Testis (tissue), 3 donors: ENCODE results near the gene TNFRSF4. TPM values are rescaled to one million over a fixed set of nuclear protein-coding genes. Genes with fewer than 3 reads are reported as not detected.
"Not testable (repeated sequence)": the region's sequence is repeated elsewhere in the genome, so short reads cannot be mapped to it uniquely, and the experiment has no call there.

Experiments
- DNase-seq: peaks from one replicate; pipeline ENCODE4 v3.0.0-alpha.2; 2019
- H3K27ac ChIP-seq, 2 donors: fragments of 200-600 bp; sonication (generic); one replicate each; pipeline ENCODE4 v1.5.1; 2019
- H3K27me3 ChIP-seq: fragments of 200-600 bp; sonication (generic); one replicate; pipeline ENCODE4 v1.5.1; 2019
- H3K36me3 ChIP-seq: fragments of 200-600 bp; sonication (generic); one replicate; pipeline ENCODE4 v1.5.1; 2017; ENCODE audit warnings: low read depth; ENCODE audit errors: missing control alignments
- H3K4me1 ChIP-seq: fragments of 200-600 bp; sonication (generic); one replicate; pipeline ENCODE4 v1.5.1; 2019
- H3K4me3 ChIP-seq, 2 donors: fragments of 200-600 bp; sonication (generic); one replicate each; pipeline ENCODE4 v1.5.1; 2017 to 2019
- H3K9me3 ChIP-seq: fragments of 200-600 bp; sonication (generic); one replicate; pipeline ENCODE4 v1.5.1; 2017
- CTCF ChIP-seq, 3 experiments: fragments of 450-650 bp in 2 of 3; fragments of 200-600 bp in 1 of 3; sonication (generic) in 1 of 3; IDR thresholded peaks; one replicate each; pipeline ENCODE4 v1.5.1; 2016 to 2019; ENCODE audit warnings: antibody characterized with exemption in 3 of 3, mild to moderate bottlenecking in 2 of 3, moderate library complexity in 1 of 3
- POLR2A ChIP-seq: fragments of 450-650 bp; IDR thresholded peaks from one replicate; pipeline ENCODE4 v1.6.1; 2017; ENCODE audit warnings: antibody characterized with exemption, mild to moderate bottlenecking, moderate library complexity
- WGBS, 2 donors: methylation state at CpG; one replicate each; pipeline ENCODE4 v1.1.5; 2018; 5-methylcytosine and 5-hydroxymethylcytosine counted together
- intact Hi-C: fragments of 100-400 bp; cut with DNase I; formaldehyde crosslinking; loops from one replicate; pipeline ENCODE4 v1.15.1; 2023; ENCODE audit warnings: low total_unique reads
- polyA plus RNA-seq: library from polyadenylated mRNA; stranded (reverse); fragments of 350-450 nt; fragmentation: Illumina TruSeq; extraction: RNeasy Lipid Tissue Mini Kit (QIAGEN cat#74804); gene quantifications from one replicate; pipeline ENCODE4 v1.2.3, GENCODE V29; 2014; ENCODE audit warnings: low read depth, low replicate concordance; ENCODE audit not compliant: insufficient read depth
- total RNA-seq, 2 donors: library from RNA; depleted of rRNA; stranded (reverse); fragments of >200 nt; gene quantifications; one replicate each; pipeline ENCODE4 v1.2.3, GENCODE V29; 2016

Gene TNFRSF4
- total and polyA plus RNA-seq, 3 donors from 2014 or later = 0.80 to 1.4 (median 0.87) TPM

DNA sequence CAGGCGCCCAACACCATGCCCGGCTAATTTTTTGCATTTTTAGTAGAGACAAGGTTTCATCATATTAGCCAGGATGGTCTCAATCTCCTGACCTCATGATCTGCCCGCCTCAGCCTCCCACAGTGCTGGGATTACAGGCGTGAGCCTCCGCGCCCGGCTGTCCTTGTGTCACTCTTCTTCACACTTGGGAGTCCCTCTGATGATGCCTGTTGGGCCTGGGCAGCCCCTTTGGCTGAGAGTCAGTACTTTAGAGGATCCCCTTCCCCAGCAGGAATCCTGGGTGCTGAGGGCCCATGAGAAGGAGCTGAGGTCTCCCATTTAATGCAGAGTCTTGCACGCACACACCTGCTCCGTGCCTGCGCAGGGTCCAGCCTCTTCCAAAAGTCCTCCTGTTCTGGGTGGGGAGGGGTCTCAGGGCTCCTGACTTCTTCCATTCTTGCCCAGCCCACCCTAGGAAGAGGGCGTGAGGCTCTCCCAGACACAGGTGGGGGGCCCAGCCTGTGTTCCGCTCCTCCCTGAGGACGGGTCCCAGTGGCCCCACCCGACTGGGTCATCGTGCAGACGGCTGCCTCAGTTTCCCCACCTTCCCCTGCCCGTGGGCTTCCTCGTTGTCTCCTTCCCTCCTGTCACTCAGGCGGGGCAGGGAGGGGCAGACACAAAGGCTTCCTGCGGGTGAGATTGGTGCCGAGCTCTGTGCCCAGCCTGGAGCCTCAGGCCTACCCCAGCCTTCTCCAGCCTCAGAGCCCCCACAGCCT is 36.3 kb downstream of the TNFRSF4 start:
- no peaks in the 10 kb centered on the region for H3K27me3 ChIP-seq
- no peak for TF ChIP-seq CTCF (IDR thresholded peaks at IDR 0.05)

DNA sequence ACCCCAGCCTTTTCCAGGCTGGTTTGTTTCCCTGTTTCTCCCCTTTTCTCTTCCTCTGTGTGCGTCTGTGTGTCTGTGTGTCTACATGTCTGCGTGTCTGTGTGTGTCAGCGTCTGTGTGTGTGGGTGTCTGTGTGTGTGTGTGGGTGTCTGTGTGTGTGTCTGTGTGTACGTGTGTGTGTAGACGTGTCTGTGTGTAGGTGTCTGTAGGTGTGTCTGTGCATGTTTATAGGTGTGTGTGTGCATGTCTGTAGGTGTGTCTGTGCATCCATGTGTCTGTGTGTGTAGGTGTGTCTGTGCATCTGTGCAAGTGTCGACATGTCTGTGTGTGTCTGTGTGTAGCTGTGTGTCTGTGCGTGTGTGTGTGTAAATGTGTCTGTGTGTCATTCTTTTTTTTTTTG is 37.0 kb downstream of the TNFRSF4 start:
- Histone ChIP-seq H3K27ac (no peak overlapping the region), H3K4me1 (no peaks in the 10 kb centered on the region), H3K9me3 (no peaks in the 10 kb centered on the region), H3K27me3 (no peaks in the 10 kb centered on the region), H3K4me3 (no peak overlapping the region), H3K36me3 (no peaks in the 10 kb centered on the region)
- WGBS, 2 donors = 79 to 81% methylated on average over 7 of the region's 7 CpGs
- TF ChIP-seq CTCF (IDR thresholded peaks at IDR 0.05) (no peak), POLR2A (no peak)
- intact Hi-C loops = no loop called here
- no peak for DNase-seq

More for the DNA sequence above, 36.3 kb downstream of the TNFRSF4 start:
- Histone ChIP-seq H3K9me3 (no peaks in the 10 kb centered on the region), H3K36me3 (no peaks in the 10 kb centered on the region), H3K4me1 (no peaks in the 10 kb centered on the region), H3K4me3 (no peak overlapping the region), H3K27ac (no peak overlapping the region)
- intact Hi-C loops = no loop called here
- WGBS, 2 donors = 87 to 88% methylated on average over 13 to 18 of the region's 21 CpGs
- DNase-seq = no peak

GRCh38 chr1:1176063-1176761 is 37.7 kb downstream of the TNFRSF4 start:
- DNase-seq, H3K27ac ChIP-seq, H3K9me3 ChIP-seq, H3K4me3 ChIP-seq, H3K27me3 ChIP-seq, H3K36me3 ChIP-seq, H3K4me1 ChIP-seq, intact Hi-C loops: not testable (repeated sequence)
- WGBS, 2 donors = 43 to 49% methylated on average over 19 to 22 of the region's 22 CpGs

GRCh38 chr1:1175221-1176062 is 38.5 kb downstream of the TNFRSF4 start:
- no peaks in the 10 kb centered on the region for H3K36me3 ChIP-seq
- H3K27me3 ChIP-seq = no peaks in the 10 kb centered on the region
- TF ChIP-seq CTCF (IDR thresholded peaks at IDR 0.05) (no peak), POLR2A (no peak)
- intact Hi-C loops = no loop called here
- no peak overlapping the region for H3K4me3 ChIP-seq
- H3K27ac ChIP-seq = no peak overlapping the region
- no peaks in the 10 kb centered on the region for H3K4me1 ChIP-seq
- no peaks in the 10 kb centered on the region for H3K9me3 ChIP-seq
- WGBS, 2 donors = 85 to 89% methylated on average over 16 to 29 of the region's 29 CpGs
- no peak for DNase-seq

DNA sequence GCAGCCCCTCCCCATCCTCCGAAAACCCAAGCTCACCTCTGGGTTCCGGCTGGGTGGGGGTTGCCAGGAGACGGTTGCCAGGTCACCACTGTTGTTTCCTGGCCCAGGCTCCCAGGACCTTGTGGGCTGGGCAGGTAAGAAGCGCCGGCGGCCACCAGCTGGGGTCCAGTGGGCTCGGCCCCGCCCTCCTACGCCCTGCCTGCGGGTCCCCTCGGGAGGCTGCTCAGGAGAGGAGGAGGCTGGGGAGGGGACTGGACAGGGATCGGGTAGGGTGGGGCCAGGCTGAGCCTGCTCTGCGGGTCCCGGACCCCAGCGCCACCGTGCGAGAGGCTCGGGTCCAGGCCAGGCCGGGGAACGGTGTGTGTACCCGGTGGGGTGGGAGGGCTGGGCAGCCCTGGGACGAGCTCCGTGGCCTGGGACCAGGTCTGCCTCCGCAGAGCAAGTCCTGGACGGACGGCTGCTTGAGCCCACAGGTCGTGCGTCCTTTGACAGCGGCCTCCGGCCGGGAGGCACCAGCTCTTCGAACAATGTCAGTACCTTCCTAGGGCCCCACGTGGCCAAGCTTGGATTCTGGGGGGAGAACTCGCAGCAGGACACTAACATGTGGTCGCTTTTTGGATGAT is 40.0 kb downstream of the TNFRSF4 start, which contains the start of gene TTLL10:
Gene TTLL10 (plus strand): TSS at position 88 of the 623 bp plus-strand sequence. CDS start 5,336 bp downstream, outside the sequence.
- H3K9me3 ChIP-seq = no peaks in the 10 kb centered on the region
- intact Hi-C loops = no loop called here
- no peak within 1 kb of the TSS for H3K27ac ChIP-seq
- no peaks in the 10 kb centered on the region for H3K36me3 ChIP-seq
- H3K4me3 ChIP-seq = no peak within 1 kb of the TSS
- DNase-seq = no peak
- H3K4me1 ChIP-seq = no peaks in the 10 kb centered on the region
- H3K27me3 ChIP-seq = no peaks in the 10 kb centered on the region
- 44 to 50% methylated on average over 1 to 34 of the region's 35 CpGs for WGBS, 2 donors
- TF ChIP-seq CTCF (IDR thresholded peaks at IDR 0.05) (no peak), POLR2A (no peak)
